Stimulated activated CD4-positive, alpha-beta T cell treated with anti-CD3 and anti-CD28 coated beads, Interleukin-12 subunit alpha, Interleukin-12 subunit beta, amount 100 ng/mL, for 4 hours (primary cell): ENCODE data around the gene ZSCAN2.
A peak's percentile ranks its signal among the peaks of the same experiment; 100 is the strongest.
"Not testable (repeated sequence)": the region's sequence is repeated elsewhere in the genome, so short reads cannot be mapped to it uniquely, and the experiment has no call there.

Source experiments
- DNase-seq: peaks from one replicate; pipeline ENCODE4 v3.0.0-alpha.2; 2020

Gene ZSCAN2

DNA sequence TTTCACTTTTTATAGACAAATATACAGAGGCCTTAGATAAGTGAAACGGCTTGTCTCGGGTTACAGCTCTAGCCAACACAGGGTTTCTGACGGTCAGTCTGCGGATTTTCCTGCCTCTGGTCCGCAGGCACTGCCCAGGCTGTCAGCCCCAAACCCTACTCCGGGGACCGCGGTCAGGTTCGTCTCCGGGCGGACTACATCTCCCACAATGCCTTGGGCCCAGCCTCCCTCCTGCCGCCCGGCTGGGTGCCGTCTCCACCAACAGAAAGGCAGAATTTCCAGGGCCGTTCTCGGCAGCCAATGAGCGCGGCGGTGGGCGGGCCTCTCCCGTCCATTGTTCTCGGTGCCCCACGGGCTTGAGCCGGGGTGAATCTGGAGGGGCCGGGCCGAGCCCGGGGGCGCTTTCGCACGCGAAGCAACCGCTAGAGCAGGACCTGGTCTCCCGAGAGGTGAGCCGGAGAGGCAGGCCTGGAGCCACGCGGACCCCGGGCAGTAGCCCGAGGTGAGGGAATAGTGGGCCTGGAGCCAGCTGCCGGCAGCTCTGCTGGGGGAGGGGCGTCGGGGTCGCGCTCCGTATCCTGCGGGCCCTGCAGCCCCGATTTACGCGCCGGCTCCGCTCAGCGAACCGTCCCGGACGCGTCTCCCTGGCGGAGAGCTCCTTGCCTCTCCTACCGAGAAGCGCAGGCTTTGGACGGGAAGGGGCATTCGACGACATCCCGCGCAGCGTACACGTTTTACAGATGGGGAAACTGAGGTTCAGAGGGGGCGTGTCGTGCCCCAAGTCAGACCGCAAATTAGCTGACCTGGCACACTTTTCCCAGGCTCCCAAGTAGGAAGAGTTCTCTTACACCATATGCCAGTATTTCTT lies at the start of gene ZSCAN2:
TSS of gene ZSCAN2 (plus strand) at position 323 of the 868 bp plus-strand sequence. CDS start 2,919 bp downstream, outside the sequence.
- DNase-seq = peak; percentile 91

GRCh38 chr15:84551624-84552023 lies 49.2 kb upstream of the ZSCAN2 start:
- not testable (repeated sequence) for DNase-seq

DNA sequence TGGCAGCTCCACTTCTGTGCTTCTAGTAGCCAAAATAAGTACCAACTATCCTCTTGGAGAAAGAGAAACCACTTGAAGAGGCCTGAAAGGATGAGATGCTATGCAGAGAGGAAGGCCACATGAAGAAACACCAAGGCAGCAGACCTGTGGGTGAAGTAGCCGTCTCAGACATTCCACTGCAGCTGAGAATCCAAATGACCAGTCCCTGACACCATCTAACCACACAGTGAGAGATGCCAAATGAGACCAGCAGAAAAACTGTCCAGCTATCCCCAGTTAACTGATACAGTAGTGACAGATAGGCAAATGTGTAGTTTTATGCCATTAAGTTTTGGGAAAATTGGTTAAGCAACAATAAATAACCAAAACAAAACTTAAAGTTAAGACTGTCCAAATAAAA lies 47.9 kb upstream of the ZSCAN2 start:
- no peak for DNase-seq

DNA sequence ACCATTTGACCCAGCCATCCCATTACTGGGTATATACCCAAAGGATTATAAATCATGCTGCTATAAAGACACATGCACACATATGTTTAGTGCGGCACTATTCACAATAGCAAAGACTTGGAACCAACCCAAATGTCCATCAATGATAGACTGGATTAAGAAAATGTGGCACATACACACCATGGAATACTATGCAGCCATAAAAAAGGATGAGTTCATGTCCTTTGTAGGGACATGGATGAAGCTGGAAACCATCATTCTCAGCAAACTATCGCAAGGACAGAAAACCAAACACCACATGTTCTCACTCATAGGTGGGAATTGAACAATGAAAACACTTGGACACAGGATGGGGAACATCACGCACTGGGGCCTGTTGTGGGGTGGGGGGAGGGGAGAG lies 44.1 kb upstream of the ZSCAN2 start:
- DNase-seq = not testable (repeated sequence)

DNA sequence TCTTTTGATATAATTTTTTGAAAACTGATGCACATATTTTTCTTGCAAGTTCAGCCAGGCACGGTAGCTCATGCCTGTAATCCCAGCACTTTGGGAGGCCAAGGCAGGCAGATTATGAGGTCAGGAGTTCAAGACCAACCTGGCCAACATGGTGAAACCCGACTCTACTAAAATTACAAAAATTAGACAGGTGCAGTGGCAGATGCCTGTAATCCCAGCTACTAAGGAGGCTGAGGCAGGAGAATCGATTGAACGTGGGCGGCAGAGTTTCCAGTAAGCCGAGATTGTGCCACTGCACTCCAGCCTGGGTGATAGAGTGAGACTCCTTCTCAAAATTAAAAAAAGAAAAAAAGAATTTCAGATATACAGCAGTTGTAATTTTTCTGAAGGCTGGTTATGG lies 32.8 kb upstream of the ZSCAN2 start:
- DNase-seq = not testable (repeated sequence)

DNA sequence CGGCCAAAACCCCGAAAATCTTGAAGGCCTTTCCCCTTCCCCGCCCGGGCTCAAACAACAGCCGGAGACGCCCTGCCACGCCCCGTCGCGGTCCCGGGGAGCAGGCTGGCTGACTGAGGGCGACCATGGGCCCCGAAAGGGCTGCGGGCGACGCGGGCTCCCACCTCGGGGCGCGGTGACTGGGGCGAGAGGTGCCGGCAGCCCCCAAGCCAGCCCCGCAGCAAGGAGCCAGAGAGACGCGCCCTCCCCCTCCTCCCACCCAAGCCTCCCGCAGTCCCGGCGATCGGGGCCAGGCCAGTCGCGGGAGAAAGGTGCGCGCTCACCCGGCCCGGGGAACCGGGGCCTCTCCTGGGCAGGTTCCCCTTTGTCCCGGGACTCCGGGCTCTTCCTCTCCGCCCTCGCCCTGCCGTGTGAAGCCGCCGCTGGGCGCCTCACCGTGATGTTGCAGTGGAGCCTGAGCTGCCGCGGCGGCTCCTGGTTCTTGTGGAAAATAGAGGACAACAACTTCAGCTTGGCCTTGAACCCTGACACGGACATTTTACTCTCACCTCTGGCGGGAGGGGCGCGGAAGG lies 30.6 kb upstream of the ZSCAN2 start:
- peak; percentile 43 for DNase-seq

GRCh38 chr15:84572231-84572630 lies 28.6 kb upstream of the ZSCAN2 start:
- no peak for DNase-seq

- DNase-seq = no peak
Measured at GRCh38 chr15:84575493-84575892, 25.3 kb upstream of the ZSCAN2 start.

GRCh38 chr15:84577891-84578290 lies 22.9 kb upstream of the ZSCAN2 start:
- DNase-seq = not testable (repeated sequence)

DNA sequence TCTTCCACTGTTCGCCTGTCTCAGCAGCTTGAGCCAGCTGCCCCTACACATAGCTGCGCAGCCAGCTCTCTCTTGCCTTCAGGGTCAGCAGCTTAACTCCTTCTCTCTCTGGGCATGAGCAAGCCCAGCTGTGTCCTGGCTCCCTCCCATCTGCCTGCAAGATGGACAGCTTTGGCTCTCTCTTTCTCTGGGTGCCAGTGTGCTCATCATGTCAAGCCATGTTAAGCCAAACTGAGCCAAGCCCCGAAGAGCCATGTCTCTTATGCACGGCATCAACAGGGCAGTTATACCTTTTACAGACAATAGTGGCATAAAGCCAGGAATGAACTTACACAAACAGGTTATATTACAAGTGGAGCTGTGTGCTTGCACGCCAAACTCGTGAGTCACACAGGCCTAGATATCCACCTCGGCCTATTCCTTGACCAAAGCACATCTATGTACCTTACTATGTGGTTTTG lies 21.5 kb upstream of the ZSCAN2 start:
- DNase-seq = not testable (repeated sequence)

- not testable (repeated sequence) for DNase-seq
Measured at GRCh38 chr15:84581676-84582428, 19.0 kb upstream of the ZSCAN2 start.

DNA sequence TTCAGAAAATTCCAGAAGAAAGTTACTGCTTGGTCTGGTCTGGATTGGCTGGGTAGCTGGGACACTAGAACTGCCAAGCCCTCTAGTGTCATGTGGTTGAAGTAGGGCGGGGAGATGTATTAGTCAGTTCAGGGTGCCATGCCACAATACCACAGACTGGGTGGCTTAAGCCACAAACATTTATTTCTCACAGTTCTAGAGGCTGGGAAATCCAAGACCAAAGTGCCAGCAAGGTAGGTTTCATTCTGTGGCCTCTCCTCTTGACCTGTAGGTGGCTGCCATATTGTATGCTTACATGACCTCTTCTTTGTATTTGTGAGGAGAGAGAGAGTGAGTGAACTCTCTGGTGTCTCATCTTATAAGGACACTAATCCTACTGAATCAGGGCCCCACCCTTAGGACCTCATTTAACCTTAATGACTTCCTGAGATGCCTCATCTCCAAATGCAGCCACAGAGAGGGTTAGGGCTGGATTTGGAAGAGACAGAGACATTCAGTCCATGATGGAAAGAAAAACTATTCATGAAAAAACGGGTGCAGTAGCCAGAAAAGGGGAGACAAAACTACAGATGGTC lies 18.1 kb upstream of the ZSCAN2 start:
- no peak for DNase-seq

DNA sequence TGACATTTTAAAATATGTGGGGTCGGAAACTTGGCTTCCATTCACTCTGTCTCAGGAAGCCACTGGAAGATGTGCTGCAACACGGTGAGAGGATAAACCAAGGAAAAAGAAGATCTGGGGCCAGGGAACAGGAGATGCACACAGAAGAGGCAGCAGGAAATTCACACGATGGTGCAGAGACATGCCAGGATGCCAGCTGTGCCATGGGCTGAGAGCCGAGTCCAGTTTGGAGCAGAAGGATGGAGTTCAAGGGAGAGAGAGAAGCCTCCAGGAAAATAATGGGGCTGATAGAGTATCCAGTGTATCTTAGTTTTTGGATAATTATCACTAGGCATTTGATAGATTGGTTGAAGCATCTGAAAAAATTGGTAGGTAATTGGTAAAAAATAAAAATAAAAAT lies 16.9 kb upstream of the ZSCAN2 start:
- DNase-seq = not testable (repeated sequence)

GRCh38 chr15:84586696-84587095 lies 14.1 kb upstream of the ZSCAN2 start:
- no peak for DNase-seq

DNA sequence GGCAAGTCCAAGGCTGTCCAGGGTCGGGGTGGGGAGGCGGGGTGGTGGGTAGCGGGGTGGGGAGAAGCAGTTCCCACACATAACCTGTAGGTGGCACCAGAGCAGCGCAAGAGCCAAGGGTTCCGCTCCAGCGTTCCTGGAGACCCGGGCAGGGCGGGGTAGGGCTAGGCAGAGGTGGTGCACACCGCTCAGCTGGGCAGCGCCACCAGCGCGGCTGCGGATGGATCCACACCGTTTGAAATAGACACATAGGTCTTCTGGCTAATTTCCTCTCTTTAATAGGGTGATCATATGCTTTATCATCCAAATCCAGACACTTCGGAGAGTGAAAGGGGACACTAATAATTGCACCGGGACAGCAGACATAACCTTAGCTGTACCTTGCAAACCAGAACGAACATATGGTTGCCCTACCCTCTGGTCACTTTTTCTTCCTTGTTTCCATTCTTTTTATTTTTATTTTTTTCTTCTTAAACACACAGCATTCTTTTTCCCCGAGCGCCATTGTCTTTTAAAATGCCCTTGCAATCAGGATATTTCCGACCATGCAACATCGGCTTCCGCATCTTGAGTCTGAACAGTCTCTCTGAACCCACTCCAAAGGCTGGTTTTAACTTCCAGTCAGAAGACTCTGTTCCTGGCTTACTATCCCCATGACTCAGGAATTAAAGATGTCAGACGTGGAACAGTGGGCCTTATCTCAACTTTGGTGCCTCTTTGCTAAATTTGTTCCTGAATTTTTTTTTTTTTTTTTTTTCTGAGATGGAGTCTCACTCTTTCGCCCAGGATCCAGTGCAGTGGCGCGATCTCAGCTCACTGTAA lies 12.5 kb upstream of the ZSCAN2 start:
- peak; percentile 79 for DNase-seq

DNA sequence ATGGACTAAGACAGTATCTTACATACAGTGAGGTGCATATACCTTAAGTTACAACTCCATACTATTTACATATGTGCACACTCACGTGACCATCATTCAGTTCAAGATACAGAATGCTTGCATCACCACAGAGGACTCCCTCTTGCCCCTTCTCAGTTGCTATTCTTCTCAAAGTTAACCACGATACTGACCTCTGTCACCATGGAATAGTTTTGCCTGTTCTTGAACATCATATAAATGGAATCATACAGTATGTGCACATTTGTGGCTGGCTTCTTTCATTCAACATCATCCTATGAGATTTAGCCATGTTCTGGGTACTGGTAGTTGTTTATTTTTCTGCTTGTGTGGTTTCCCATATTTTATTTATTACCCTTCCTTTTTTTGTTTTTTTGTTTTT lies 10.4 kb upstream of the ZSCAN2 start:
- DNase-seq = no peak

- DNase-seq = no peak
Measured at GRCh38 chr15:84591815-84592214, 9.0 kb upstream of the ZSCAN2 start.

DNA sequence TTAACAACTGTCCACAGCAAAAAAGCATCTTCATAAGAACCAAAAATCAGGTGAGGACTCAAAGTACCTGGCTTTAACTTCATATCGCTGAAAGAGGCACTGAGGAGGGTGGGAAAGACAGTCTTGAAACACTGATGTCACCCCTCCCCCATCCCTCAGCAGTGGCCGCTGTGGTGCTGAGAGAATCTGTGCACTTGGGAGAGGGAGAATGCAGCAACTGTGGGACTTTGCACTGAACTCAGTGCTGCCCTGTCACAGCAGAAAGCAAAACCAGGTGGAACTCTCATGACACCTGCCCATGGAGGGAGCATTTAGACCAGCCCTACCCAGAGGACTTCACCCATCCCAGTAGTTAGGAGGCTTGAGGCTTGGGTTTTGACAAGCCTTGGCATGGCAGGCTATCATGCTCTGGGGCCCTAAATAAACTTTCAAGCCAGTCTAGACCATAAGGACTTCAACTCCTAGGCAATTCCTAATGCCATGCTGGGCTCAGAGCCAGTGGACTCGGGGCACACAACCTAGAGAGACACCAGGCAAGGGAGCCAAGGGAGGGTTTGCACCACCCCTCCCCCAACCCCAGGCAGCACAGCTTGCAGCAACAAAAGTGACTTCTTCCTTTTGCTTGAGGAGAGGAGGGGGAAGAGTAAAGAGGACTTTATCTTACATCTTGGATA lies 6.1 kb upstream of the ZSCAN2 start:
- no peak for DNase-seq

DNA sequence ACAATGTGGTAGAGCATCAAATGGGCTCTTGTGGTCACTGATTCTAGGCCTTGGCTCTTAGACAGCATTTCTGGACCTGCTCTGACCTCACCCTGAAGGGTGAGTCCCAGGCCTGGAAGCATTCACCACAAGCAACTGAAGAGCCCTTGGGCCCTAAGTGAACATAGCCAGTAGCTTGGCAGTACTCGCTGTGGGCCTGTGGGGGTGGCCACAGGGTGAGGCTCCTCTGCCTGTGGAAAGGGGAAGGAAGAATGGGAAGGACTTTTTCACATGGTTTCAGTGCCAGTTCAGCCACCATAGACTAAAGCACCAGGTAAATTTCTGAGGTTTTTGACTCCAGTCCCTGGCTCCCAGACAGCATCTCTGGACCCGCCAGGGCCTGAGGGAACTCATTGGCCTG lies 5.1 kb upstream of the ZSCAN2 start:
- DNase-seq = no peak

- no peak for DNase-seq
Measured at GRCh38 chr15:84597296-84597695, 3.5 kb upstream of the ZSCAN2 start.

DNA sequence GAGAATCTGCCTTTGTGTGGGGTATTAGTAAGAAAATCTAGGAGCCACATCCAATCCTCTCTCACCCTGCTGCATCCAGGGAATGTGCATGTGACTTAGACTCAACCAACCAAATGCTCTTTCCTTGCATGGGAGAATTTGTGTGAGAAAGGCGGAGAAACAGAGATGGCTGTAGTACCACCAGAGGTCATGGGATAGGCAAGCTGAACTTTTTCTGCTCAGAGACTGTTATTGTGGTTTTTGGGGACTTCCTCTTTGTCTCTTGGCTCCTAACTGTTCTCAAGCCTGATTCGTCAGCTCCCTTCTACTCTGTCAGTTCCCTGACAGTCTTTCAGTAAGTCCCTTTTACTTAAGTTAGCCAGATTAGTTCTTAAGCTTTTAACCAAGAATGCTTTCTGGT lies 2.6 kb upstream of the ZSCAN2 start:
- no peak for DNase-seq

GRCh38 chr15:84598993-84599392 lies 1.8 kb upstream of the ZSCAN2 start:
- no peak for DNase-seq
